Vagina (tissue), 2 donors: Measurements from ENCODE around the gene SH2D7.

Experiments
- CTCF ChIP-seq, 3 experiments: fragments of 450-650 bp in 2 of 3; fragments of 200-600 bp in 1 of 3; sonication (generic) in 1 of 3; IDR thresholded peaks; one replicate each; pipeline ENCODE4 v1.5.1; 2017 to 2019; ENCODE audit warnings: antibody characterized with exemption in 3 of 3, mild to moderate bottlenecking in 2 of 3, moderate library complexity in 2 of 3
- POLR2A ChIP-seq, 2 donors: fragments of 450-650 bp; IDR thresholded peaks; one replicate each; pipeline ENCODE4 v1.6.1; 2017; ENCODE audit warnings: antibody characterized with exemption in 2 of 2, mild to moderate bottlenecking in 2 of 2, moderate library complexity in 2 of 2
- POLR2AphosphoS5 ChIP-seq, 2 donors: sonication (generic); formaldehyde crosslinking; IDR thresholded peaks; one replicate each; pipeline ENCODE4 v1.9.0; 2017; ENCODE audit warnings: antibody characterized with exemption in 2 of 2, mild to moderate bottlenecking in 2 of 2, low read depth in 1 of 2; ENCODE audit not compliant: insufficient read depth in 1 of 2

- TF ChIP-seq POLR2A (IDR thresholded peaks at IDR 0.05) (no peak), CTCF (IDR thresholded peaks at IDR 0.05) (no peak), POLR2AphosphoS5 (IDR thresholded peaks at IDR 0.05; ENCODE audit: insufficient read depth in 1 of 2, low read depth in 1 of 2) (no peak)
Observed at GRCh38 chr15:78105476-78106241, 13.3 kb downstream of the SH2D7 start.
